Neural progenitor cell (in vitro differentiated cells): ENCODE results near the gene FHIP2A. TPM values are rescaled to one million over a fixed set of nuclear protein-coding genes. Genes with fewer than 3 reads are reported as not detected.
"Not testable (repeated sequence)": the region's sequence is repeated elsewhere in the genome, so short reads cannot be mapped to it uniquely, and the experiment has no call there.

Source experiments
- DNase-seq: peaks from one replicate; pipeline ENCODE4 v3.0.0-alpha.2; 2016; ENCODE audit warnings: low spot score
- H2AFZ ChIP-seq: fragments of 200-600 bp; sonication (generic); replicated peaks from 2 replicates; pipeline ENCODE4 v1.6.1; 2016; ENCODE audit warnings: antibody characterized with exemption
- H3F3A ChIP-seq: fragments of 200-600 bp; sonication (generic); 2 replicates; pipeline ENCODE4 v1.6.1; 2016; ENCODE audit warnings: antibody characterized with exemption, low read depth
- H3K27ac ChIP-seq: fragments of 200-600 bp; sonication (generic); 2 replicates; pipeline ENCODE4 v1.5.1; 2016; ENCODE audit warnings: mild to moderate bottlenecking
- H3K27me3 ChIP-seq: fragments of 200-600 bp; sonication (generic); 2 replicates; pipeline ENCODE4 v1.6.1; 2016; ENCODE audit warnings: mild to moderate bottlenecking, moderate library complexity
- H3K36me3 ChIP-seq: fragments of 200-600 bp; sonication (generic); 2 replicates; pipeline ENCODE4 v1.5.1; 2016
- H3K4me1 ChIP-seq: fragments of 200-600 bp; sonication (generic); 2 replicates; pipeline ENCODE4 v1.6.1; 2016; ENCODE audit warnings: mixed run types
- H3K4me2 ChIP-seq: fragments of 200-600 bp; sonication (generic); 2 replicates; pipeline ENCODE4 v1.6.1; 2016
- H3K4me3 ChIP-seq: fragments of 200-600 bp; sonication (generic); 2 replicates; pipeline ENCODE4 v1.5.1; 2016
- H3K79me2 ChIP-seq: fragments of 200-600 bp; sonication (generic); 2 replicates; pipeline ENCODE4 v1.6.1; 2016; ENCODE audit warnings: low read depth
- H3K9ac ChIP-seq: fragments of 200-600 bp; sonication (generic); 2 replicates; pipeline ENCODE4 v1.6.1; 2016
- H3K9me3 ChIP-seq: fragments of 200-600 bp; sonication (generic); 2 replicates; pipeline ENCODE4 v1.5.1; 2016; ENCODE audit warnings: low read depth
- H4K20me1 ChIP-seq: fragments of 200-600 bp; sonication (generic); 2 replicates; pipeline ENCODE4 v1.6.1; 2016; ENCODE audit warnings: low read depth
- H3K27ac Mint-ChIP-seq: 3 replicates; pipeline ENCODE4 v1.8.0; 2021; ENCODE audit warnings: mixed read lengths
- H3K27me3 Mint-ChIP-seq: 2 replicates; pipeline ENCODE4 v1.8.0; 2022; ENCODE audit warnings: low read depth, mild to moderate bottlenecking, inconsistent platforms, moderate library complexity, mixed read lengths; ENCODE audit not compliant: insufficient read depth
- H3K36me3 Mint-ChIP-seq: 3 replicates; pipeline ENCODE4 v1.8.0; 2021; ENCODE audit warnings: mixed read lengths
- H3K4me1 Mint-ChIP-seq: 3 replicates; pipeline ENCODE4 v1.8.0; 2021; ENCODE audit warnings: mixed read lengths
- H3K4me3 Mint-ChIP-seq: 3 replicates; pipeline ENCODE4 v1.8.0; 2021; ENCODE audit warnings: mild to moderate bottlenecking, moderate library complexity, mixed read lengths
- H3K9me3 Mint-ChIP-seq: 3 replicates; pipeline ENCODE4 v1.8.0; 2020; ENCODE audit warnings: mixed read lengths
- EZH2 ChIP-seq: fragments of 200-600 bp; sonication (generic); IDR thresholded peaks from 2 replicates; pipeline ENCODE4 v1.6.1; 2017; ENCODE audit warnings: antibody characterized with exemption, mild to moderate bottlenecking, moderate library complexity
- EZH2phosphoT487 ChIP-seq: fragments of 200-600 bp; sonication (generic); IDR thresholded peaks from 2 replicates; pipeline ENCODE4 v1.6.1; 2017; ENCODE audit warnings: antibody characterized with exemption
- total RNA-seq: library from RNA; depleted of rRNA; stranded (reverse); fragments of >200 nt; gene quantifications from 2 replicates; pipeline ENCODE4 v1.2.3, GENCODE V29; 2015; ENCODE audit warnings: low replicate concordance
- TF ChIP-seq, protein P1 (sequence below): fragments of 200-600 bp; sonication (generic); IDR thresholded peaks from 2 replicates; pipeline ENCODE4 v1.5.1; 2017; ENCODE audit warnings: antibody characterized with exemption, mild to moderate bottlenecking

The FHIP2A gene
- 24.1 and 28.2 TPM in 2 replicates for total RNA-seq

GRCh38 chr10:114821293-114821914 is at the start of gene FHIP2A:
TSS of gene FHIP2A (plus strand) at chr10:114821780. CDS start at chr10:114822079, 299 bp downstream.
- Mint-ChIP-seq H3K4me3 (peak within 1 kb of the TSS; percentile 98), H3K36me3 (peaks cover 5% of the 10 kb centered on the region), H3K27ac (peak within 1 kb of the TSS; percentile 97), H3K4me1 (peaks cover 16% of the 10 kb centered on the region), H3K27me3 (no peaks in the 10 kb centered on the region), H3K9me3 (peaks cover 6% of the 10 kb centered on the region)
- Histone ChIP-seq H3K27ac (peak within 1 kb of the TSS; percentile 66), H3K9ac (peak within 1 kb of the TSS; percentile 86), H3K4me1 (peaks cover 4% of the 10 kb centered on the region), H4K20me1 (peaks cover 22% of the 10 kb centered on the region), H3F3A (peaks cover 14% of the 10 kb centered on the region), H3K79me2 (peaks cover 31% of the 10 kb centered on the region), H3K4me2 (peak within 1 kb of the TSS; percentile 94), H3K4me3 (peak within 1 kb of the TSS; percentile 98), H3K9me3 (no peaks in the 10 kb centered on the region), H3K36me3 (peaks cover 4% of the 10 kb centered on the region), H2AFZ (peak within 1 kb of the TSS; percentile 82), H3K27me3 (no peaks in the 10 kb centered on the region)
- TF ChIP-seq EZH2phosphoT487 = no peak
- TF ChIP-seq EZH2 = no peak
- TF ChIP-seq, protein P1, sequence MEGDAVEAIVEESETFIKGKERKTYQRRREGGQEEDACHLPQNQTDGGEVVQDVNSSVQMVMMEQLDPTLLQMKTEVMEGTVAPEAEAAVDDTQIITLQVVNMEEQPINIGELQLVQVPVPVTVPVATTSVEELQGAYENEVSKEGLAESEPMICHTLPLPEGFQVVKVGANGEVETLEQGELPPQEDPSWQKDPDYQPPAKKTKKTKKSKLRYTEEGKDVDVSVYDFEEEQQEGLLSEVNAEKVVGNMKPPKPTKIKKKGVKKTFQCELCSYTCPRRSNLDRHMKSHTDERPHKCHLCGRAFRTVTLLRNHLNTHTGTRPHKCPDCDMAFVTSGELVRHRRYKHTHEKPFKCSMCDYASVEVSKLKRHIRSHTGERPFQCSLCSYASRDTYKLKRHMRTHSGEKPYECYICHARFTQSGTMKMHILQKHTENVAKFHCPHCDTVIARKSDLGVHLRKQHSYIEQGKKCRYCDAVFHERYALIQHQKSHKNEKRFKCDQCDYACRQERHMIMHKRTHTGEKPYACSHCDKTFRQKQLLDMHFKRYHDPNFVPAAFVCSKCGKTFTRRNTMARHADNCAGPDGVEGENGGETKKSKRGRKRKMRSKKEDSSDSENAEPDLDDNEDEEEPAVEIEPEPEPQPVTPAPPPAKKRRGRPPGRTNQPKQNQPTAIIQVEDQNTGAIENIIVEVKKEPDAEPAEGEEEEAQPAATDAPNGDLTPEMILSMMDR = peak; percentile 59
- peak; percentile 89 for DNase-seq

DNA sequence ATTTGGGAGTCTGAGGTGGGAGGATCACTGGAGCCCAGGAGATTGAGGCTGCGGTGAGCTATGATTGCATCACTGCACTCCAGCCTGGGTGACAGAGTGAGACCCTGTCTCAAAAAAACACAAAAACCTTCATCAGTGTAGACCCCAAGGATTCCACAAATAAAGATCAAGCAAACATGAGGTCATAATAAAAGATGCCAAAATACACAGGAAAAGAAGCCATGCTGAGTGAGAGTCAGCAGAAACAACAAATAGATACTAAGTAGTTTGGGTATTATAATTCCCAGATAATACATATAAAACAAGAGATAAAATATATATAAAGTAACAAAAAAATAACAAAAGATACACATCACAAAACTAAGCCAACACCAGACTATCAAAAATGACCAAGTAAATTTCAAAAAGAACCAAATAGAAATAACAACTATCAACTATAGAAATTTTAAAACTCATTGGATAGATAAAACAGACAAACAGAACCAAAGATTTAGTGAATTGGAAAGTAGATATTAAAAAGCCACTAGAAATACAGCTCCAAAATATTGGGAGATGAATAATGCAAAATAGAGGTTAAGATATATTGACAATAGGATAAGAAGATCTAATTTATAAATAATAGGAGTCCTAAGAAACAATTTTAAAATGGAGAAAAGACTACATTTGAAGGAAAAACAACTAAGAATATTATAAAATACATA is 48.9 kb upstream of the FHIP2A start:
- Histone ChIP-seq H2AFZ (no peak overlapping the region), H3K4me2 (no peak overlapping the region), H3K4me3 (no peak overlapping the region), H3K27me3 (peaks cover 42% of the 10 kb centered on the region), H3K27ac (no peak overlapping the region), H3K79me2 (no peaks in the 10 kb centered on the region), H3K9me3 (no peaks in the 10 kb centered on the region), H3K36me3 (no peaks in the 10 kb centered on the region), H3K9ac (no peak overlapping the region), H4K20me1 (peaks cover 2% of the 10 kb centered on the region), H3K4me1 (peaks cover 3% of the 10 kb centered on the region), H3F3A (no peaks in the 10 kb centered on the region)
- Mint-ChIP-seq H3K27ac (no peak overlapping the region), H3K27me3 (peaks cover 22% of the 10 kb centered on the region), H3K36me3 (no peaks in the 10 kb centered on the region), H3K9me3 (no peaks in the 10 kb centered on the region), H3K4me3 (no peak overlapping the region), H3K4me1 (no peaks in the 10 kb centered on the region)
- no peak for DNase-seq
- no peak for TF ChIP-seq EZH2phosphoT487
- TF ChIP-seq, protein P1 = no peak
- TF ChIP-seq EZH2 = no peak

- Histone ChIP-seq H3K4me3 (no peak overlapping the region), H4K20me1 (no peaks in the 10 kb centered on the region), H3K27ac (no peak overlapping the region), H3K27me3 (peaks cover 37% of the 10 kb centered on the region), H3K4me2 (no peak overlapping the region), H3K9me3 (no peaks in the 10 kb centered on the region), H3F3A (no peaks in the 10 kb centered on the region), H2AFZ (no peak overlapping the region), H3K79me2 (no peaks in the 10 kb centered on the region), H3K4me1 (no peaks in the 10 kb centered on the region), H3K36me3 (no peaks in the 10 kb centered on the region), H3K9ac (no peak overlapping the region)
- H3K27ac Mint-ChIP-seq = no peak overlapping the region
- H3K27me3 Mint-ChIP-seq = peaks cover 22% of the 10 kb centered on the region
- no peaks in the 10 kb centered on the region for H3K36me3 Mint-ChIP-seq
- H3K9me3 Mint-ChIP-seq = no peaks in the 10 kb centered on the region
- no peaks in the 10 kb centered on the region for H3K4me1 Mint-ChIP-seq
- no peak for TF ChIP-seq EZH2
- TF ChIP-seq, protein P1 = no peak
- no peak for TF ChIP-seq EZH2phosphoT487
- no peak for DNase-seq
- no peak overlapping the region for H3K4me3 Mint-ChIP-seq
Measured at GRCh38 chr10:114773197-114773532, 48.4 kb upstream of the FHIP2A start.

- not testable (repeated sequence) for H3K79me2 ChIP-seq, H3F3A ChIP-seq, H3K4me3 Mint-ChIP-seq, H3K9me3 Mint-ChIP-seq, H2AFZ ChIP-seq, H3K36me3 ChIP-seq, H3K27ac ChIP-seq, H3K9me3 ChIP-seq, H3K36me3 Mint-ChIP-seq, DNase-seq, H3K9ac ChIP-seq, H3K4me1 ChIP-seq, H3K4me2 ChIP-seq, H3K27ac Mint-ChIP-seq, H4K20me1 ChIP-seq, H3K4me3 ChIP-seq
- peaks cover 18% of the 10 kb centered on the region for H3K27me3 ChIP-seq
- Mint-ChIP-seq H3K27me3 (peaks cover 12% of the 10 kb centered on the region), H3K4me1 (peaks cover 11% of the 10 kb centered on the region)
Measured at GRCh38 chr10:114775082-114775481, 46.5 kb upstream of the FHIP2A start.
